Measurements from ENCODE around the gene CHPT1. TPM values are rescaled to one million over a fixed set of nuclear protein-coding genes. Genes with fewer than 3 reads are reported as not detected.
A peak's percentile ranks its signal among the peaks of the same experiment; 100 is the strongest.

The CHPT1 gene
- total and polyA plus RNA-seq, 12 donors: 42.2 to 215 (median 108) TPM

GRCh38 chr12:101685092-101685491 lies 12.3 kb upstream of the CHPT1 start:
- peaks cover 0 to 16% (median 10%) of the 10 kb centered on the region in 9 donors for H3K4me1 ChIP-seq
- H3K36me3 ChIP-seq: no peaks in the 10 kb centered on the region
- intact Hi-C loops (cut with DNase I): no loop called here
- DNase-seq (no peak), ATAC-seq (no peak)
- no peaks in the 10 kb centered on the region for H3K27me3 ChIP-seq
- WGBS, 2 donors: 82 to 83% methylated on average over 1 of the region's 1 CpG
- no peak overlapping the region for H3K27ac ChIP-seq
- no peak overlapping the region for H3K4me3 ChIP-seq
- H3K9me3 ChIP-seq: no peaks in the 10 kb centered on the region
- TF ChIP-seq, protein P1, sequence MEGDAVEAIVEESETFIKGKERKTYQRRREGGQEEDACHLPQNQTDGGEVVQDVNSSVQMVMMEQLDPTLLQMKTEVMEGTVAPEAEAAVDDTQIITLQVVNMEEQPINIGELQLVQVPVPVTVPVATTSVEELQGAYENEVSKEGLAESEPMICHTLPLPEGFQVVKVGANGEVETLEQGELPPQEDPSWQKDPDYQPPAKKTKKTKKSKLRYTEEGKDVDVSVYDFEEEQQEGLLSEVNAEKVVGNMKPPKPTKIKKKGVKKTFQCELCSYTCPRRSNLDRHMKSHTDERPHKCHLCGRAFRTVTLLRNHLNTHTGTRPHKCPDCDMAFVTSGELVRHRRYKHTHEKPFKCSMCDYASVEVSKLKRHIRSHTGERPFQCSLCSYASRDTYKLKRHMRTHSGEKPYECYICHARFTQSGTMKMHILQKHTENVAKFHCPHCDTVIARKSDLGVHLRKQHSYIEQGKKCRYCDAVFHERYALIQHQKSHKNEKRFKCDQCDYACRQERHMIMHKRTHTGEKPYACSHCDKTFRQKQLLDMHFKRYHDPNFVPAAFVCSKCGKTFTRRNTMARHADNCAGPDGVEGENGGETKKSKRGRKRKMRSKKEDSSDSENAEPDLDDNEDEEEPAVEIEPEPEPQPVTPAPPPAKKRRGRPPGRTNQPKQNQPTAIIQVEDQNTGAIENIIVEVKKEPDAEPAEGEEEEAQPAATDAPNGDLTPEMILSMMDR (IDR thresholded peaks at IDR 0.05): no peak

DNA sequence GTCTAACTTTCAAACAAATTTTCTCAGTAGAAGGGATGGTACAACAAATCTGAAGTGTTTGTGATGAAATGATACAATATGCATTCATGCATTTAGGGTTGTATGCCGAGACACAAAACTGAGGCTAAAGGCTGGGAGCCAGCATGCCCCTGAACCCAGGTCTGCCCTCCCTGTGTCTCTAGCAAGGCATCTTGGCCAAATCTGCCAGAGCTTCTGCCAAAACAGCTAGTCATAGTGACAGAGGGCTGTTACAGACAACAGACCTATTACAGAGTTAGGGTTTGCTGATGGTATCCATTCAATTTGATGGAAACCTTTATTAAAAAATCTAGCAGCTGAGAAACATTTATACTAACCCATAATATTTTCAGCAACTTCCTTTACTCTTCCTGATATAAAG lies 11.3 kb upstream of the CHPT1 start:
- no peak overlapping the region for H3K4me3 ChIP-seq
- no peaks in the 10 kb centered on the region for H3K9me3 ChIP-seq
- H3K27ac ChIP-seq: peak overlapping the region in 1 of 10 donors; percentile 8
- peaks cover 0 to 6% (median 0%) of the 10 kb centered on the region in 9 donors for H3K4me1 ChIP-seq
- DNase-seq (peak in 1 of 2 donors; percentile 46), ATAC-seq (peak; percentile 46 to 93 (median 86))
- H3K27me3 ChIP-seq: no peaks in the 10 kb centered on the region
- intact Hi-C loops (cut with DNase I): no loop called here
- H3K36me3 ChIP-seq: no peaks in the 10 kb centered on the region
- TF ChIP-seq, protein P1 (IDR thresholded peaks at IDR 0.05): no peak
- WGBS, 2 donors: 57 to 73% methylated on average over 1 of the region's 1 CpG

DNA sequence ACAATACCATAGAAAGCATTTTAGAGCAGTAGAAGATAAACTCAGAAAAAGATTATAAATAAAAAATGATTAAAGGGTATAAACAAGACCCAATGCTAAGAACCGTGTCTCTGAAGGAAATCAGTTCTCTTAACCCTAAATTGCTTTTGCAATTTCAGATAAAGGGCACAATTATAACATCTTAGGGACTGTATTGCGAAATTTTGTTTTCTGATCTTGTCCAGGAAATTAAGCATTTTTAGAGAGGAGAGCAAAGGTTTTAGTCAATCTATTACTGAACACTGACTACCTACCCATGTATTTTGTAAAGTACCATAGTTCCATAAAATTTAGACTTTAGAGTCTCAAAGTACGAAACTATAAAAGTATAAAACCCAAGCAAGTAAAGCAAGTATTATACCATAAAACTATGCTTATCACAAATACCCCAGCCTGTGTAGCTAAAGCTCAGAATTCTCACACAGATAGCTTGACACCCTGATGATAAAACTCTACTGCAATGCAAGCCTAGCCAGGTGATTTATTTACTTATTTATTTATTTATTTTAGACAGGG lies 6.8 kb upstream of the CHPT1 start:
- H3K9me3 ChIP-seq: no peaks in the 10 kb centered on the region
- 68 to 73% methylated on average over 3 of the region's 3 CpGs for WGBS, 2 donors
- H3K4me3 ChIP-seq: no peak overlapping the region
- ATAC-seq (no peak), DNase-seq (no peak)
- H3K27ac ChIP-seq: no peak overlapping the region
- H3K27me3 ChIP-seq: no peaks in the 10 kb centered on the region
- intact Hi-C loops (cut with DNase I): no loop called here
- TF ChIP-seq, protein P1 (IDR thresholded peaks at IDR 0.05): no peak
- peaks cover 0 to 6% (median 0%) of the 10 kb centered on the region in 9 donors for H3K4me1 ChIP-seq
- H3K36me3 ChIP-seq: no peaks in the 10 kb centered on the region

GRCh38 chr12:101691503-101692096 lies 5.8 kb upstream of the CHPT1 start:
- ATAC-seq (no peak), DNase-seq (no peak)
- no peaks in the 10 kb centered on the region for H3K36me3 ChIP-seq
- TF ChIP-seq, protein P1 (IDR thresholded peaks at IDR 0.05): no peak
- H3K4me3 ChIP-seq: no peak overlapping the region
- peaks cover 0 to 8% (median 6%) of the 10 kb centered on the region in 9 donors for H3K4me1 ChIP-seq
- 91 to 100% methylated on average over 1 of the region's 1 CpG for WGBS, 2 donors
- no peaks in the 10 kb centered on the region for H3K9me3 ChIP-seq
- H3K27ac ChIP-seq: no peak overlapping the region
- no peaks in the 10 kb centered on the region for H3K27me3 ChIP-seq
- intact Hi-C loops (cut with DNase I): no loop called here

Data from heart right ventricle (tissue), 16 donors.